Activated CD8-positive, alpha-beta T cell treated with anti-CD3 and anti-CD28 coated beads for 36 hours (primary cell): ENCODE results near the gene POLQ. TPM values are rescaled to one million over a fixed set of nuclear protein-coding genes. Genes with fewer than 3 reads are reported as not detected.
"Not testable (repeated sequence)": the region's sequence is repeated elsewhere in the genome, so short reads cannot be mapped to it uniquely, and the experiment has no call there.

Experiments
- ATAC-seq: fragments of 200-7000 bp; cut with Tn5 transposase; one replicate; pipeline ENCODE4 v1.10.0; 2021; ENCODE audit warnings: mild to moderate bottlenecking, moderate library complexity
- CTCF ChIA-PET: fragments of 350-600 bp; sonication (Branson Sonifier 250); formaldehyde crosslinking; loops from one replicate; lab custom pipeline; 2021; ENCODE audit warnings: antibody characterized with exemption; lab: Charles Lee
- POLR2A ChIA-PET: fragments of 350-600 bp; sonication (Branson Sonifier 250); formaldehyde crosslinking; loops from one replicate; lab custom pipeline; 2021; ENCODE audit warnings: antibody characterized with exemption; lab: Charles Lee
- DNase-seq: peaks from one replicate; pipeline ENCODE4 v3.0.0-alpha.2; 2020
- H3K27ac Mint-ChIP-seq: one replicate; pipeline ENCODE4 v1.8.0; 2021; ENCODE audit warnings: mild to moderate bottlenecking, mixed read lengths
- H3K27me3 Mint-ChIP-seq: one replicate; pipeline ENCODE4 v1.8.0; 2021; ENCODE audit warnings: mixed read lengths
- H3K36me3 Mint-ChIP-seq: one replicate; pipeline ENCODE4 v1.8.0; 2021; ENCODE audit warnings: low read depth, mixed read lengths
- H3K4me1 Mint-ChIP-seq: one replicate; pipeline ENCODE4 v1.8.0; 2021; ENCODE audit warnings: low read depth, mixed read lengths
- H3K4me3 Mint-ChIP-seq: one replicate; pipeline ENCODE4 v1.8.0; 2021; ENCODE audit warnings: mild to moderate bottlenecking, moderate library complexity, mixed read lengths
- H3K9me3 Mint-ChIP-seq: one replicate; pipeline ENCODE4 v1.8.0; 2021; ENCODE audit warnings: mixed read lengths
- intact Hi-C: fragments of 100-400 bp; cut with micrococcal nuclease; formaldehyde crosslinking; loops from one replicate; pipeline ENCODE4 v1.10.0; 2022
- total RNA-seq, 2 experiments: library from RNA; stranded (reverse); gene quantifications; one replicate each; pipeline ENCODE4 v1.2.3, GENCODE V29; 2021
- TF ChIP-seq, protein P1 (sequence below): fragments of 200-600 bp; IDR thresholded peaks from one replicate; pipeline ENCODE4 v1.8.0; 2022; ENCODE audit warnings: antibody characterized with exemption, mild to moderate bottlenecking

POLQ gene
- total RNA-seq, 2 experiments from 2014 or later: 22.0 to 23.6 TPM

DNA sequence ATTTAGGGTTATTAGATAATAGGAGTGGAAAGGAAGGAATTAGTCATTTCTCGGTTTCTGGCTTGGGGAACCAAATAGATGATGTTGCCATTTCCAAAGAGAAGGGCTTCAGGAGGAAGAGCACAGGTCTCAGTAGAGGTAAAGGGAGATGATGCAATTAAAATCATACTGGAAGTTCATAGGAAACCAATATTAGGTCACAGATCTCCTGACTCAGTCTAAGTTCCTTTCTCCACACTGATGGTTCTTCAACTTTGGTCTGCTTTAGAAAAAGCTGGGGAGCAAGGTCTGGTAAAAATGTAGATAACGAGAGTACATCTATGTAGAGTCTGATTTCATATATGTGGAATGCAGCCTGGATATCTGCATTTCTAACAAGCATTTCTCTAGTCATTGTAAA, 130.9 kb downstream of the POLQ start:
- CTCF ChIA-PET: no interaction called here
- DNase-seq (no peak), ATAC-seq (peak; percentile 20)
- no peak overlapping the region for H3K27ac Mint-ChIP-seq
- POLR2A ChIA-PET: no interaction called here
- peaks cover 10% of the 10 kb centered on the region for H3K4me1 Mint-ChIP-seq
- intact Hi-C loops: no loop called here
- H3K9me3 Mint-ChIP-seq: no peaks in the 10 kb centered on the region
- no peaks in the 10 kb centered on the region for H3K36me3 Mint-ChIP-seq
- H3K27me3 Mint-ChIP-seq: no peaks in the 10 kb centered on the region
- TF ChIP-seq, protein P1, sequence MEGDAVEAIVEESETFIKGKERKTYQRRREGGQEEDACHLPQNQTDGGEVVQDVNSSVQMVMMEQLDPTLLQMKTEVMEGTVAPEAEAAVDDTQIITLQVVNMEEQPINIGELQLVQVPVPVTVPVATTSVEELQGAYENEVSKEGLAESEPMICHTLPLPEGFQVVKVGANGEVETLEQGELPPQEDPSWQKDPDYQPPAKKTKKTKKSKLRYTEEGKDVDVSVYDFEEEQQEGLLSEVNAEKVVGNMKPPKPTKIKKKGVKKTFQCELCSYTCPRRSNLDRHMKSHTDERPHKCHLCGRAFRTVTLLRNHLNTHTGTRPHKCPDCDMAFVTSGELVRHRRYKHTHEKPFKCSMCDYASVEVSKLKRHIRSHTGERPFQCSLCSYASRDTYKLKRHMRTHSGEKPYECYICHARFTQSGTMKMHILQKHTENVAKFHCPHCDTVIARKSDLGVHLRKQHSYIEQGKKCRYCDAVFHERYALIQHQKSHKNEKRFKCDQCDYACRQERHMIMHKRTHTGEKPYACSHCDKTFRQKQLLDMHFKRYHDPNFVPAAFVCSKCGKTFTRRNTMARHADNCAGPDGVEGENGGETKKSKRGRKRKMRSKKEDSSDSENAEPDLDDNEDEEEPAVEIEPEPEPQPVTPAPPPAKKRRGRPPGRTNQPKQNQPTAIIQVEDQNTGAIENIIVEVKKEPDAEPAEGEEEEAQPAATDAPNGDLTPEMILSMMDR: no peak
- no peak overlapping the region for H3K4me3 Mint-ChIP-seq

DNA sequence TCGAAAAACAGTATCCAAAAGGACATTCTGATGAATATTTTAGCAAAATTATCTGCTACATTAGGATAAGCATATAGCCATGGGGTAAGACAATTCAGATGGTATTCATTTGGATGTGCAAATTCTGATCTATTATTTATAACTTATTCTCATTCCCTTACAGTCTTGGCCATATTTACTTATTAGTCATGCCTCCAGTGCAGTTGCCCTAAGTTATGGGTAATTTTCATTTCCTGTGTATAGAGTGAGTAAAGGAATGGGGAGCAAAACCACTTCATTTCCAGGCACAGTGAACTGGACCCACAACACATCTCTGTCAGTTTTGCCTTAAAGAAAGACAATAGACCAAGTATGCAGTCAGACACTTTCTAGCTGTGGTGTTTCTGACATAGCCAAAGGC, 134.3 kb downstream of the POLQ start:
- ATAC-seq (no peak), DNase-seq (no peak)
- TF ChIP-seq, protein P1: no peak
- Mint-ChIP-seq H3K9me3 (no peaks in the 10 kb centered on the region), H3K4me1 (peaks cover 13% of the 10 kb centered on the region), H3K27me3 (peaks cover 5% of the 10 kb centered on the region), H3K27ac (no peak overlapping the region), H3K4me3 (no peak overlapping the region), H3K36me3 (no peaks in the 10 kb centered on the region)
- POLR2A ChIA-PET: no interaction called here
- intact Hi-C loops: no loop called here
- CTCF ChIA-PET: no interaction called here

GRCh38 chr3:121405631-121406030, 140.2 kb downstream of the POLQ start:
- ATAC-seq (no peak), DNase-seq (no peak)
- Mint-ChIP-seq H3K36me3 (no peaks in the 10 kb centered on the region), H3K4me1 (peaks cover 6% of the 10 kb centered on the region), H3K9me3 (no peaks in the 10 kb centered on the region), H3K27me3 (peaks cover 5% of the 10 kb centered on the region), H3K4me3 (no peak overlapping the region), H3K27ac (no peak overlapping the region)
- intact Hi-C loops: no loop called here
- ChIA-PET CTCF (no interaction called here), POLR2A (no interaction called here)
- TF ChIP-seq, protein P1: no peak

DNA sequence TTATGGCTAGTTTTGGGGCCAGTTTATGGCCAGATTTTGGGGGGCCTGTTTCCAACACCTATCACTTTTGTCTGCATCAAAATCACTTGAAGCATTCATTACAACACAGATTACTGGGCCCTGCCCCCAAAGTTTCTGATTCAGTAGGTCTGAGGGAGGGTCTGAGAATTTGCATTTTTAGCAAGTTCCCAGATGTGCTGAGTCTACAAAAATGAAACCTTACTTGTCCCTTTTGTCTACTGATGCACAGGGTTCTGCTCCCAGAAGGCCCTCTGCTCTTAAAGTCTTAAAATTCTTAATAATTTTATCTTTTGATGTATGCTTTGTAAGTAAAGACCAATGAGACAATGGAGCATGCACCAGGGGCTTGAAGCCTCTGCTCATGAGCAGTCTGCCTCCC, 146.0 kb downstream of the POLQ start:
- no peaks in the 10 kb centered on the region for H3K36me3 Mint-ChIP-seq
- H3K4me1 Mint-ChIP-seq: no peaks in the 10 kb centered on the region
- CTCF ChIA-PET: no interaction called here
- no peak overlapping the region for H3K27ac Mint-ChIP-seq
- peaks cover 6% of the 10 kb centered on the region for H3K27me3 Mint-ChIP-seq
- POLR2A ChIA-PET: no interaction called here
- intact Hi-C loops: no loop called here
- no peak for DNase-seq
- TF ChIP-seq, protein P1: no peak
- no peak overlapping the region for H3K4me3 Mint-ChIP-seq
- no peak for ATAC-seq
- no peaks in the 10 kb centered on the region for H3K9me3 Mint-ChIP-seq

DNA sequence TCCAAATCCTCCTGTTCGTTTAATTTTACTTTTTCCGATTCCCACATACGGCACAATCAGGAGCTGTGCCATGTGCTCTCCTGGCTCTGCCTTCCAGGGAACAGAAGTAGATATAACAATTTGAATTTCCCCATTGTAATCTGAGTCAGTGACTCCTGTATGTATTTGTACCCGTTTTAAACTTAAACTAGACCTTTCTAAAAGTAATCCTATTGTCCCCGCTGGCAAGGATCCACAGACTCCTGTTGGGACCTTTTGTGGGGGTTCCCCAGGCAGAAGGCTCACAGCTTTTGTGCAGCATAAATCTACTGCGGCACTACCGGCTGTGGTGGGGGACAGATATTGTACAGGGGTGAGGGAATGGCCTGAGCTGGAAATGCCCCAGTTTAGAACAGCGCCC, 147.7 kb downstream of the POLQ start:
- POLR2A ChIA-PET, CTCF ChIA-PET, H3K27me3 Mint-ChIP-seq, DNase-seq, H3K36me3 Mint-ChIP-seq, intact Hi-C loops, H3K27ac Mint-ChIP-seq, H3K9me3 Mint-ChIP-seq, H3K4me1 Mint-ChIP-seq, H3K4me3 Mint-ChIP-seq, ATAC-seq: not testable (repeated sequence)

DNA sequence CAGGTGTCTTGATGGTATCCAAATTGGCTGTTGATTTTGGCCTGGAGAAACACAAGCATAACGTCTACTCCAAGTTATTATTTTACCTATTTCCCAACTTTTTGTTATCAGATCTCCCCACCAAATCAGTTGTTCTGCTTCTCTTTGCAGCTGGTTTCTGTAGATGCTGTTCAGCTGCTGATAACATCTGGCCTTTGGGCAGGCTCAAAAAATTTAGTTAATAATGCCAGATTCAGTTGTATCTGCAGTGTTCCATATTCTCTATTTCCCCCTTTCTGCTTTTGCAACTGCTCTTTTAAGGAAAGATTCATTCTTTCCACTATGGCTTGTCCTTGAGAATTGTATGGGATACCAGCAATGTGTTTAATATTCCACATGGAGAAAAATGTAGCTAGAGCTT, 149.8 kb downstream of the POLQ start:
- ATAC-seq, intact Hi-C loops, H3K9me3 Mint-ChIP-seq, POLR2A ChIA-PET, DNase-seq, H3K27ac Mint-ChIP-seq, H3K4me3 Mint-ChIP-seq, H3K4me1 Mint-ChIP-seq, CTCF ChIA-PET, H3K36me3 Mint-ChIP-seq, H3K27me3 Mint-ChIP-seq: not testable (repeated sequence)

DNA sequence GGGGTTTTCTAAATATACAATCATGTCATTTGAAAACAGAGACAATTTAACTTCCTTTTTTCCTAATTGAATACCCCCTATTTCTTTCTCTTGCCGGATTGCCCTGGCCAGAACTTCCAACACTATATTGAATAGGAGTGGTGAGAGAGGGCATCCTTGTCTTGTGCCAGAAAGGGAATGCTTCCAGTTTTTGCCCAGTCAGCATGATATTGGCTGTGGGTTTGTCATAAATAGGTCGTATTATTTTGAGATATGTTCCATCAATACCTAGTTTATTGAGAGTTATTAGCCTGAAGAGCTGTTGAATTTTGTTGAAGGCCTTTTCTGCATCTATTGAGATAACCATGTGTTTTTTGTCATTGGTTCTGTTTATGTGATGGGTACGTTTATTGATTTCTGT, 157.5 kb downstream of the POLQ start:
- intact Hi-C loops, POLR2A ChIA-PET, H3K9me3 Mint-ChIP-seq, CTCF ChIA-PET, ATAC-seq, H3K27ac Mint-ChIP-seq, H3K4me1 Mint-ChIP-seq, H3K27me3 Mint-ChIP-seq, H3K4me3 Mint-ChIP-seq, DNase-seq, H3K36me3 Mint-ChIP-seq: not testable (repeated sequence)
